ENCODE data around the gene HDAC4. TPM values are rescaled to one million over a fixed set of nuclear protein-coding genes. Genes with fewer than 3 reads are reported as not detected.
A peak's percentile ranks its signal among the peaks of the same experiment; 100 is the strongest.

HDAC4 gene
- total RNA-seq, 1 donor from 2014 or later, result 11.8 TPM

DNA sequence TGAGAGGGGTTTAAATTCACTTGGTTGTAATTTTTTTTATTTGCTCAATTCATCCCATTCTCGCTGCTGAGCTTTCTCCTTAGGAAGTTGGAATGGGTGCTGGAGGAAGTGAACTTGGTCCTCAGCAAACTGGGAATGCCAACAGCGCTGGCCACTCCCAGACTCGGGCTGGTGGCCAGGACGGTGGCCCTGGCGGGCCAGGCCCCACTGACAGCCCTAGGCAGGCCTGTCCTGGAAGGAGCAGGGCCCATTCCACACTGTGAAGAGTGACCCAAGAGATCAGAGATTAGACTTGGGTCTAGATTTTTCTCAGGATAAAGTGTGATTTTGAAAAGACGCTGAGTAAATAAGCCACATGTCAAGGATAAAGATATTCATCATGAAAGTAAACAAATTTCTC is 132.7 kb downstream of the HDAC4 start:
- Histone ChIP-seq H3K27me3 (ENCODE audit: insufficient read depth, low read length) (no peaks in the 10 kb centered on the region), H3K36me3 (ENCODE audit: insufficient read depth, low read length) (no peaks in the 10 kb centered on the region), H3K4me2 (ENCODE audit: low read length) (peak overlapping the region; percentile 70), H3K79me2 (ENCODE audit: insufficient read depth, low read length) (peaks cover 23% of the 10 kb centered on the region), H3K4me1 (ENCODE audit: insufficient read depth, low read length) (peaks cover 30% of the 10 kb centered on the region), H3K27ac (ENCODE audit: low read depth, low read length) (no peak overlapping the region), H3K9me3 (ENCODE audit: insufficient read depth, low read depth, low read length) (peaks cover 5% of the 10 kb centered on the region), H4K20me1 (ENCODE audit: insufficient read depth, low read length) (peaks cover 37% of the 10 kb centered on the region), H2AFZ (ENCODE audit: low read depth, low read length) (no peak overlapping the region), H3K4me3 (ENCODE audit: insufficient read depth, low read depth, low read length) (peak overlapping the region; percentile 17), H3K9ac (ENCODE audit: low read length) (no peak overlapping the region)
- H3K4me1 Mint-ChIP-seq (ENCODE audit: low read depth, unreplicated experiment), result peaks cover 35% of the 10 kb centered on the region
- H3K36me3 Mint-ChIP-seq (ENCODE audit: low read depth, unreplicated experiment), result peaks cover 2% of the 10 kb centered on the region
- H3K27me3 Mint-ChIP-seq (ENCODE audit: low read depth, unreplicated experiment), result no peaks in the 10 kb centered on the region
- H3K27ac Mint-ChIP-seq (ENCODE audit: unreplicated experiment), result peak overlapping the region; percentile 86
- FAIRE-seq, result no peak
- H3K4me3 Mint-ChIP-seq (ENCODE audit: unreplicated experiment), result no peak overlapping the region
- H3K9me3 Mint-ChIP-seq (ENCODE audit: unreplicated experiment), result no peaks in the 10 kb centered on the region
- TF ChIP-seq EZH2 (IDR thresholded peaks at IDR 0.05; ENCODE audit: insufficient read depth, low read length), result no peak
- TF ChIP-seq, protein P1, sequence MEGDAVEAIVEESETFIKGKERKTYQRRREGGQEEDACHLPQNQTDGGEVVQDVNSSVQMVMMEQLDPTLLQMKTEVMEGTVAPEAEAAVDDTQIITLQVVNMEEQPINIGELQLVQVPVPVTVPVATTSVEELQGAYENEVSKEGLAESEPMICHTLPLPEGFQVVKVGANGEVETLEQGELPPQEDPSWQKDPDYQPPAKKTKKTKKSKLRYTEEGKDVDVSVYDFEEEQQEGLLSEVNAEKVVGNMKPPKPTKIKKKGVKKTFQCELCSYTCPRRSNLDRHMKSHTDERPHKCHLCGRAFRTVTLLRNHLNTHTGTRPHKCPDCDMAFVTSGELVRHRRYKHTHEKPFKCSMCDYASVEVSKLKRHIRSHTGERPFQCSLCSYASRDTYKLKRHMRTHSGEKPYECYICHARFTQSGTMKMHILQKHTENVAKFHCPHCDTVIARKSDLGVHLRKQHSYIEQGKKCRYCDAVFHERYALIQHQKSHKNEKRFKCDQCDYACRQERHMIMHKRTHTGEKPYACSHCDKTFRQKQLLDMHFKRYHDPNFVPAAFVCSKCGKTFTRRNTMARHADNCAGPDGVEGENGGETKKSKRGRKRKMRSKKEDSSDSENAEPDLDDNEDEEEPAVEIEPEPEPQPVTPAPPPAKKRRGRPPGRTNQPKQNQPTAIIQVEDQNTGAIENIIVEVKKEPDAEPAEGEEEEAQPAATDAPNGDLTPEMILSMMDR (IDR thresholded peaks at IDR 0.05; ENCODE audit: insufficient read depth, low read depth, low read length), result no peak
- DNase-seq (ENCODE audit: low read depth), result no peak

DNA sequence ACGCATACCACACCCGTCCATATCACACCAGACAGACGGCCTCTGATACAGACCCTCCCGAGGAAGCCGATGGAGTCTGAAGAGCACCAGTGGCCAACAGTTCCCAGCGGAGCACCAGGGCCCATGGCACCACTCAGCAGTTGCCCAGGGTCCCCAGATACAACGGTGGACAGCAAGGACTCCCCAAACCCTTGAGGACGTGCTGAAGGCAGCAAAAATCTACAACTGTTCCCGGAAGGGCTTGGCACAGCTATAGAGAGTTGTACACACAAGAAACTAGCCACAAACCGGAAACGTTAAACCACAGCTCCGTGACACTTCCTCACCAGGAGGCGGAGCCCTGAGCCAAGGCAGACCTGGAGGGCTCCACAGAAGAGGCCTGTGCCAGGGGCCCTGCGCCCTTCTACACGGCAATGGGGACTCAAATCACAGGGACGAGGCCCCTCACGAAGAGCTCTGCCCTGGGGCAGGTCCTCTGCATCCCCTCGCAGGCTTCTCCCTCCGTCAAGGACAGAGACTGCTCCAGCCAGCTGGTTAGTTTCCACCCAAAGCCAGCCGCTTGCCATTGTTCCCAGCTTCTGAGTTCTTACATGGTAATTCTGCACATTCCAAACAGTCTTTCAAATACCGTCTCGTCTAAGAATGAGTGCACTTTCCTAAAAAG is 133.4 kb downstream of the HDAC4 start:
- no peaks in the 10 kb centered on the region for H3K27me3 Mint-ChIP-seq (ENCODE audit: low read depth, unreplicated experiment)
- H3K4me2 ChIP-seq (ENCODE audit: low read length), result peak overlapping the region; percentile 70
- H3K79me2 ChIP-seq (ENCODE audit: insufficient read depth, low read length), result peaks cover 23% of the 10 kb centered on the region
- H3K27me3 ChIP-seq (ENCODE audit: insufficient read depth, low read length), result no peaks in the 10 kb centered on the region
- no peak overlapping the region for H3K27ac ChIP-seq (ENCODE audit: low read depth, low read length)
- no peak overlapping the region for H3K9ac ChIP-seq (ENCODE audit: low read length)
- peak; percentile 87 for DNase-seq (ENCODE audit: low read depth)
- H3K27ac Mint-ChIP-seq (ENCODE audit: unreplicated experiment), result peak overlapping the region; percentile 86
- peaks cover 5% of the 10 kb centered on the region for H3K9me3 ChIP-seq (ENCODE audit: insufficient read depth, low read depth, low read length)
- H4K20me1 ChIP-seq (ENCODE audit: insufficient read depth, low read length), result peaks cover 41% of the 10 kb centered on the region
- peak overlapping the region; percentile 17 for H3K4me3 ChIP-seq (ENCODE audit: insufficient read depth, low read depth, low read length)
- H3K4me3 Mint-ChIP-seq (ENCODE audit: unreplicated experiment), result no peak overlapping the region
- peaks cover 2% of the 10 kb centered on the region for H3K36me3 Mint-ChIP-seq (ENCODE audit: low read depth, unreplicated experiment)
- peaks cover 30% of the 10 kb centered on the region for H3K4me1 ChIP-seq (ENCODE audit: insufficient read depth, low read length)
- no peak for FAIRE-seq
- peak overlapping the region; percentile 42 for H2AFZ ChIP-seq (ENCODE audit: low read depth, low read length)
- H3K36me3 ChIP-seq (ENCODE audit: insufficient read depth, low read length), result no peaks in the 10 kb centered on the region
- TF ChIP-seq EZH2 (IDR thresholded peaks at IDR 0.05; ENCODE audit: insufficient read depth, low read length), result no peak
- TF ChIP-seq, protein P1 (IDR thresholded peaks at IDR 0.05; ENCODE audit: insufficient read depth, low read depth, low read length), result no peak
- no peaks in the 10 kb centered on the region for H3K9me3 Mint-ChIP-seq (ENCODE audit: unreplicated experiment)
- H3K4me1 Mint-ChIP-seq (ENCODE audit: low read depth, unreplicated experiment), result peaks cover 35% of the 10 kb centered on the region

DNA sequence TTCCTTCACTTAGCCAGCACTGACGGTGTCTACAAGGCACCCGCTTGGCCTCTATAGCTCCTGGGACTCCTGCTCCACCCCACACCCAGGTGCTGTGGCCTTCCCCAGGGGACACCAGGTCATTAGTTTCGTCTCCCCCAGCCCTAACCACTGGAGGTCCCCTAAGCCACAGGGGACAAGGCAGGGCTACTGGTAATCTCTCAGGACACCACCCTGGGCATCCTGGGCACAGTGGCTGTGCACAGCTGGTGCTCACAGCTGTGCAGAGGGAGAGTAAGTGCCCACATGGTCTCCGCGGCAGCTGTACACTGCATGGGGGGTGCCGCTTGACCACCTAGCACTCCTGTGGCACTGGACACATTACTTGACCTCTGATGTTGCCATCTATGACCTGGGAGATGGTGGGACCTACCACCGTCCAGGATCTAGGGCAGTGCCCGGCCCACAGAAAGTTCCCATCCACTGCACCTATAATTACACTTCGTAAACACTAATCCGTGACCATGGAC is 134.0 kb downstream of the HDAC4 start:
- Mint-ChIP-seq H3K9me3 (ENCODE audit: unreplicated experiment) (no peaks in the 10 kb centered on the region), H3K27ac (ENCODE audit: unreplicated experiment) (peak overlapping the region; percentile 86), H3K36me3 (ENCODE audit: low read depth, unreplicated experiment) (peaks cover 2% of the 10 kb centered on the region), H3K4me1 (ENCODE audit: low read depth, unreplicated experiment) (peaks cover 35% of the 10 kb centered on the region), H3K4me3 (ENCODE audit: unreplicated experiment) (no peak overlapping the region), H3K27me3 (ENCODE audit: low read depth, unreplicated experiment) (no peaks in the 10 kb centered on the region)
- TF ChIP-seq, protein P1 (IDR thresholded peaks at IDR 0.05; ENCODE audit: insufficient read depth, low read depth, low read length), result no peak
- no peak for TF ChIP-seq EZH2 (IDR thresholded peaks at IDR 0.05; ENCODE audit: insufficient read depth, low read length)
- peaks cover 5% of the 10 kb centered on the region for H3K9me3 ChIP-seq (ENCODE audit: insufficient read depth, low read depth, low read length)
- no peak overlapping the region for H3K9ac ChIP-seq (ENCODE audit: low read length)
- no peak for FAIRE-seq
- H3K4me2 ChIP-seq (ENCODE audit: low read length), result peak overlapping the region; percentile 70
- H4K20me1 ChIP-seq (ENCODE audit: insufficient read depth, low read length), result peaks cover 41% of the 10 kb centered on the region
- no peak overlapping the region for H3K4me3 ChIP-seq (ENCODE audit: insufficient read depth, low read depth, low read length)
- H3K79me2 ChIP-seq (ENCODE audit: insufficient read depth, low read length), result peaks cover 24% of the 10 kb centered on the region
- no peak overlapping the region for H2AFZ ChIP-seq (ENCODE audit: low read depth, low read length)
- DNase-seq (ENCODE audit: low read depth), result no peak
- H3K4me1 ChIP-seq (ENCODE audit: insufficient read depth, low read length), result peaks cover 30% of the 10 kb centered on the region
- no peaks in the 10 kb centered on the region for H3K36me3 ChIP-seq (ENCODE audit: insufficient read depth, low read length)
- no peak overlapping the region for H3K27ac ChIP-seq (ENCODE audit: low read depth, low read length)
- H3K27me3 ChIP-seq (ENCODE audit: insufficient read depth, low read length), result no peaks in the 10 kb centered on the region
